ENCODE data around the gene SEPHS2.

SEPHS2 gene

DNA sequence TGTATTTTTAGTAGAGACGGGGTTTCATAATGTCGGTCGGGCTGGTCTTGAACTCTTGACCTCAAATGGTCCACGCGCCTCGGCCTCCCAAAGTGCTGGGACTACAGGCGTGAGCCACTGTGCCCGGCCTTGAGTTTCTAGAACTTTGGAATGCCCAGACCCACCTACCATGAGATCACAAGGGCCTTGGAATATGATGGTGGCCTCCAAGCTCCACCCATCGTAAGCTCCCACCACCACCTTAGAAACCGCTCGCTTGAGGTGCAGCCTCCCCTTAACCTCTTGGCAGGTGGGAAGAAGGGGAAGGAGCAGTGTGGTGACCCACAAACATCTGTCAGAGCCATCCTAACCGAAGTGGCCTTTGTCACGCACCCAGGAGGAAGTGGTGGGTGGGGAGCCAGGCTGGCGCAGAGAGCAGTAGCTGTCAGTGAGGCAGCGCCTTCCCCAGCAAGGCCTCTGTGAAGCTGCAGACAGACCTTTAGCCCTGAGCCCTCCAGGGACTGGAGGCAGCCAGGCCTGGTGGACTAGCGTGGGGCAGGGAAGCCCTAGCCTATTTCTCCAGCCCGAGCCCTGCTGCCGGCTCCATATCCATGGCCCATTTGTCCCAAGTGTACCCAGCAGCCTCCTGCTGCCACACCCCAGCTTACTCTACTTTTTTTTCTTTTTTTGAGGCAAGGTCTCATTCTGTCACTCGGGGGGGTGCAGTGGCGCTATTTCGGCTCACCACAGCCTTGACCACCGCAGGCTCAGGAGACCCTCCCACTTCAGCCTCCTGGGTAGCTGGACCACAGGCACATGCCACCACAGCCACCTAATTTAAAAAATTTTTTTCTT lies 13.1 kb upstream of the SEPHS2 start:
- TF ChIP-seq SPI1 (IDR thresholded peaks at IDR 0.05; ENCODE audit: borderline replicate concordance, low read depth) (peak; percentile 94), POLR2AphosphoS5 (IDR thresholded peaks at IDR 0.05; ENCODE audit: low read depth) (peak; percentile 100), GABPA (IDR thresholded peaks at IDR 0.05; ENCODE audit: low read depth) (peak; percentile 57; the same call in 1 of the 2 replicates)
- TF ChIP-seq, protein P1, sequence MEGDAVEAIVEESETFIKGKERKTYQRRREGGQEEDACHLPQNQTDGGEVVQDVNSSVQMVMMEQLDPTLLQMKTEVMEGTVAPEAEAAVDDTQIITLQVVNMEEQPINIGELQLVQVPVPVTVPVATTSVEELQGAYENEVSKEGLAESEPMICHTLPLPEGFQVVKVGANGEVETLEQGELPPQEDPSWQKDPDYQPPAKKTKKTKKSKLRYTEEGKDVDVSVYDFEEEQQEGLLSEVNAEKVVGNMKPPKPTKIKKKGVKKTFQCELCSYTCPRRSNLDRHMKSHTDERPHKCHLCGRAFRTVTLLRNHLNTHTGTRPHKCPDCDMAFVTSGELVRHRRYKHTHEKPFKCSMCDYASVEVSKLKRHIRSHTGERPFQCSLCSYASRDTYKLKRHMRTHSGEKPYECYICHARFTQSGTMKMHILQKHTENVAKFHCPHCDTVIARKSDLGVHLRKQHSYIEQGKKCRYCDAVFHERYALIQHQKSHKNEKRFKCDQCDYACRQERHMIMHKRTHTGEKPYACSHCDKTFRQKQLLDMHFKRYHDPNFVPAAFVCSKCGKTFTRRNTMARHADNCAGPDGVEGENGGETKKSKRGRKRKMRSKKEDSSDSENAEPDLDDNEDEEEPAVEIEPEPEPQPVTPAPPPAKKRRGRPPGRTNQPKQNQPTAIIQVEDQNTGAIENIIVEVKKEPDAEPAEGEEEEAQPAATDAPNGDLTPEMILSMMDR (IDR thresholded peaks at IDR 0.05; ENCODE audit: insufficient read depth, low read length) = no peak
- TF ChIP-seq, protein P2, sequence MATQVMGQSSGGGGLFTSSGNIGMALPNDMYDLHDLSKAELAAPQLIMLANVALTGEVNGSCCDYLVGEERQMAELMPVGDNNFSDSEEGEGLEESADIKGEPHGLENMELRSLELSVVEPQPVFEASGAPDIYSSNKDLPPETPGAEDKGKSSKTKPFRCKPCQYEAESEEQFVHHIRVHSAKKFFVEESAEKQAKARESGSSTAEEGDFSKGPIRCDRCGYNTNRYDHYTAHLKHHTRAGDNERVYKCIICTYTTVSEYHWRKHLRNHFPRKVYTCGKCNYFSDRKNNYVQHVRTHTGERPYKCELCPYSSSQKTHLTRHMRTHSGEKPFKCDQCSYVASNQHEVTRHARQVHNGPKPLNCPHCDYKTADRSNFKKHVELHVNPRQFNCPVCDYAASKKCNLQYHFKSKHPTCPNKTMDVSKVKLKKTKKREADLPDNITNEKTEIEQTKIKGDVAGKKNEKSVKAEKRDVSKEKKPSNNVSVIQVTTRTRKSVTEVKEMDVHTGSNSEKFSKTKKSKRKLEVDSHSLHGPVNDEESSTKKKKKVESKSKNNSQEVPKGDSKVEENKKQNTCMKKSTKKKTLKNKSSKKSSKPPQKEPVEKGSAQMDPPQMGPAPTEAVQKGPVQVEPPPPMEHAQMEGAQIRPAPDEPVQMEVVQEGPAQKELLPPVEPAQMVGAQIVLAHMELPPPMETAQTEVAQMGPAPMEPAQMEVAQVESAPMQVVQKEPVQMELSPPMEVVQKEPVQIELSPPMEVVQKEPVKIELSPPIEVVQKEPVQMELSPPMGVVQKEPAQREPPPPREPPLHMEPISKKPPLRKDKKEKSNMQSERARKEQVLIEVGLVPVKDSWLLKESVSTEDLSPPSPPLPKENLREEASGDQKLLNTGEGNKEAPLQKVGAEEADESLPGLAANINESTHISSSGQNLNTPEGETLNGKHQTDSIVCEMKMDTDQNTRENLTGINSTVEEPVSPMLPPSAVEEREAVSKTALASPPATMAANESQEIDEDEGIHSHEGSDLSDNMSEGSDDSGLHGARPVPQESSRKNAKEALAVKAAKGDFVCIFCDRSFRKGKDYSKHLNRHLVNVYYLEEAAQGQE (IDR thresholded peaks at IDR 0.05; ENCODE audit: insufficient replicate concordance, low read depth) = peak; percentile 46
- peak overlapping the region; percentile 96 for H3K27ac ChIP-seq (replicated peaks)
- no peaks in the 10 kb centered on the region for H3K27me3 ChIP-seq (ENCODE audit: insufficient read depth, poor library complexity, severe bottlenecking)
- peak; percentile 99 to 100 for DNase-seq (ENCODE audit: low read depth in 1 of 2, low spot score in 1 of 2)
- no peak overlapping the region for H3K4me3 ChIP-seq (replicated peaks; ENCODE audit: insufficient read depth, low read length)

DNA sequence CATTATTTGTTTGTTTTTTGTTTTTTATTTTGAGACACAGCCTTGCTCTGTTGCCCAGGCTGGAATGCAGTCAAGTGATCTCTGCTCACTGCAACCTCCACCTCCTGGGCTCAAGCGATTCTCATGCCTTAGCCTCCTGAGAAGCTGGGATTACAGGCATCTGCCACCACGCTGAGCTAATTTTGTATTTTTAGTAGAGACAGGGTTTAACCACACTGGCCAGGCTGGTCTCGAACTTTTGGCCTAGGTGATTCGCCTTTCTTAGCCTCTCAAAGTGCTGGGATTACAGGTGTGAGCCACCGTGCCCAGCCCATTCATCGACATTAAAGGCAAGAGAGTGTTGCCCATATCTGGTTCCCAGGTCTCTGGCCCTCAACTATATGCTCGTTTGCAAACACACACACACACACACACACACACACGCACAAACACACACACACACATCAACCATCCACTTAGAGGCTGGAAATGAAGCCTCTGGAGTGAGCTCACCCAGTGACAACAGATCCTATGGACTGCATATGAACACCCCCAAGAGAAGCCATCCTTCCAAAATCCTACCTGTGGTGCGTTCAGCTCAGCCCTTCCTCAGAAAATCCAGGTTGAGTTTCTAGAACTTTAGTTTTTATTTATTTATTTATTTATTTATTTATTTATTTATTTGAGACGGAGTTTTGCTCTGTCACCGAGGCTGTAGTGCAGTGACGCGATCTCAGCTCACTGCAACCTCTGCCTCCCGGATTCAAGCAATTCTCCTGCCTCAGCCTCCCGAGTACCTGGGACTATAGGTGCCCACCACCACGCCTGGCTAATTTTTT lies 12.3 kb upstream of the SEPHS2 start:
- Histone ChIP-seq H3K4me3 (replicated peaks; ENCODE audit: insufficient read depth, low read length) (no peak overlapping the region), H3K27me3 (ENCODE audit: insufficient read depth, poor library complexity, severe bottlenecking) (no peaks in the 10 kb centered on the region), H3K27ac (replicated peaks) (peak overlapping the region; percentile 96)
- no peak for TF ChIP-seq SPI1 (IDR thresholded peaks at IDR 0.05; ENCODE audit: borderline replicate concordance, low read depth)
- TF ChIP-seq POLR2AphosphoS5 (IDR thresholded peaks at IDR 0.05; ENCODE audit: low read depth) = no peak
- TF ChIP-seq, protein P2 (IDR thresholded peaks at IDR 0.05; ENCODE audit: insufficient replicate concordance, low read depth) = no peak
- TF ChIP-seq, protein P1 (IDR thresholded peaks at IDR 0.05; ENCODE audit: insufficient read depth, low read length) = no peak
- no peak for TF ChIP-seq GABPA (IDR thresholded peaks at IDR 0.05; ENCODE audit: low read depth)
- no peak for DNase-seq (ENCODE audit: low read depth in 1 of 2, low spot score in 1 of 2)

DNA sequence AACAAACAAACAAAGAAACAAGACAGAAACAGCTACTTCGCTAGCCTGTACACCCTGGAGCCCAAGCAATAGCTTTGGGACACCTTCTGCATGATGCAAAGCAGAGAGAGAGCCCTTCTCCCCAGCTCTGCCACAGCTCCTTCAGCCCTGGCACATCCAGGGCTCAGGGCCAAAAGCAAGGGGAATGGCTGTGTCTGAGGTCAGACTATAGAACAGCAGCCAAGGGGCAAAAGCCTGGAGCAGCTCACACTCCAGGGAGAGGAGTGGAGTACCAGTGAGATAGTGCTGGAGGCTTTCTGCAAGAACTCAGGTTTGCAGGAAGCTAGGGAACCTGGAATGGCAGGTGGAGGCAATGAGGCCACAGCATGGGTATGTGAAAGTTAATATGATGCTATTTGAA lies 11.6 kb upstream of the SEPHS2 start:
- TF ChIP-seq, protein P2 (IDR thresholded peaks at IDR 0.05; ENCODE audit: insufficient replicate concordance, low read depth) = no peak
- TF ChIP-seq SPI1 (IDR thresholded peaks at IDR 0.05; ENCODE audit: borderline replicate concordance, low read depth) = no peak
- TF ChIP-seq POLR2AphosphoS5 (IDR thresholded peaks at IDR 0.05; ENCODE audit: low read depth) = no peak
- no peak for TF ChIP-seq GABPA (IDR thresholded peaks at IDR 0.05; ENCODE audit: low read depth)
- TF ChIP-seq, protein P1 (IDR thresholded peaks at IDR 0.05; ENCODE audit: insufficient read depth, low read length) = no peak
- Histone ChIP-seq H3K4me3 (replicated peaks; ENCODE audit: insufficient read depth, low read length) (no peak overlapping the region), H3K27me3 (ENCODE audit: insufficient read depth, poor library complexity, severe bottlenecking) (no peaks in the 10 kb centered on the region), H3K27ac (replicated peaks) (peak overlapping the region; percentile 96)
- no peak for DNase-seq (ENCODE audit: low read depth in 1 of 2, low spot score in 1 of 2)

All from HL-60 (cell line).